Uterus (tissue), 4 donors: ENCODE measurements around the gene FBXO7. TPM values are rescaled to one million over a fixed set of nuclear protein-coding genes. Genes with fewer than 3 reads are reported as not detected.

Source experiments
- DNase-seq, 2 donors: peaks; one replicate each; pipeline ENCODE4 v3.0.0-alpha.2; 2019 to 2020
- H3K27ac ChIP-seq, 2 donors: fragments of 200-600 bp; sonication (generic); 1 replicate in 1 of 2; 2 replicates in 1 of 2; pipeline ENCODE4 v1.5.1; 2016 to 2018
- H3K27me3 ChIP-seq, 2 donors: fragments of 200-600 bp; sonication (generic); one replicate each; pipeline ENCODE4 v1.5.1; 2018 to 2019; ENCODE audit warnings: control low read depth in 1 of 2
- H3K36me3 ChIP-seq, 2 donors: fragments of 200-600 bp; sonication (generic); one replicate each; pipeline ENCODE4 v1.5.1; 2019; ENCODE audit warnings: control low read depth in 1 of 2
- H3K4me1 ChIP-seq, 2 donors: fragments of 200-600 bp; sonication (generic); one replicate each; pipeline ENCODE4 v1.5.1; 2018 to 2019; ENCODE audit warnings: control low read depth in 1 of 2
- H3K4me3 ChIP-seq, 2 donors: fragments of 200-600 bp; sonication (generic); 1 replicate in 1 of 2; 2 replicates in 1 of 2; pipeline ENCODE4 v1.5.1; 2018 to 2019; ENCODE audit warnings: mild to moderate bottlenecking in 1 of 2
- H3K9me3 ChIP-seq, 2 donors: fragments of 200-600 bp; sonication (generic); one replicate each; pipeline ENCODE4 v1.5.1; 2019; ENCODE audit warnings: control low read depth in 1 of 2
- CTCF ChIP-seq, 4 experiments: fragments of 200-600 bp in 2 of 4; fragments of 450-650 bp in 2 of 4; sonication (generic) in 2 of 4; IDR thresholded peaks; one replicate each; pipeline ENCODE4 v1.5.1; 2016 to 2019; ENCODE audit warnings: antibody characterized with exemption in 4 of 4, mild to moderate bottlenecking in 2 of 4, moderate library complexity in 1 of 4
- POLR2A ChIP-seq, 2 donors: fragments of 450-650 bp; IDR thresholded peaks; one replicate each; pipeline ENCODE4 v1.6.1; 2016; ENCODE audit warnings: antibody characterized with exemption in 2 of 2, mild to moderate bottlenecking in 1 of 2, moderate library complexity in 1 of 2
- intact Hi-C: fragments of 100-400 bp; cut with DNase I; formaldehyde crosslinking; loops from one replicate; pipeline ENCODE4 v1.15.1; 2023; ENCODE audit warnings: low total_unique reads
- total RNA-seq, 4 donors: library from RNA; depleted of rRNA in 3 of 4; stranded (reverse); fragments of >200 nt in 3 of 4; gene quantifications; one replicate each; pipeline versions ENCODE4 v1.1.0 to v1.2.4, GENCODE V29; 2014 to 2023
- donor health status: DM: yes; HTN: yes; CAD: no.

FBXO7 gene
- 10 to 100 TPM; 78.2 to 90.2 (median 80.0) TPM for total RNA-seq

- Histone ChIP-seq H3K36me3 (no peaks in the 10 kb centered on the region), H3K27ac (peak within 1 kb of the TSS; percentile 96 to 99), H3K4me1 (no peaks in the 10 kb centered on the region), H3K4me3 (peak within 1 kb of the TSS; percentile 60 to 95), H3K9me3 (no peaks in the 10 kb centered on the region), H3K27me3 (no peaks in the 10 kb centered on the region)
- peak; percentile 55 to 77 for TF ChIP-seq POLR2A (IDR thresholded peaks at IDR 0.05)
- TF ChIP-seq CTCF (IDR thresholded peaks at IDR 0.05): peak; percentile 24 to 66 (median 56)
- DNase-seq: peak; percentile 91 to 94
- intact Hi-C loops: no loop called here
Measured at GRCh38 chr22:32474635-32475467, at the start of gene FBXO7. FBXO7 (plus strand) TSS chr22:32474811; CDS start chr22:32475003, 192 bp downstream.

DNA sequence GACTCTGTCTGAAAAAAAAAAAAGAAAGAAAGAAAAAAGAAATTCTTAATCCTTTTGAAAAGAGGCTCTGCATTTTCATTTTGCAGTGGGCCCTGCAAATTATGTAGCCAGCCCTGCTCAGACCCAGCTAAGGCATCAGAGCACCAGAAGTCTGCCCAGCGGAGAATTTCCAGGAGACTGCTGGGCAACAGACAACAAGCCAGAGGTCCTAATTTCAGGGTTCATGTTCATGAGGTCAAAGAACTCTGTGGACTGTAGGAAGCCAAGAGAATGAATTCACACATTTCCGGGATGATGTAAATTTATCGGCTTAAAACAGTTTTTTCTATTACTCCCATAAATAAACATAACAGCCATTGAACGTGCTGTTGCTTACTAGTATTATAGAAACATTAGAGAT, 47.7 kb upstream of the FBXO7 start:
- H3K4me1 ChIP-seq: no peaks in the 10 kb centered on the region
- no peaks in the 10 kb centered on the region for H3K27me3 ChIP-seq
- no peaks in the 10 kb centered on the region for H3K36me3 ChIP-seq
- H3K27ac ChIP-seq: no peak overlapping the region
- H3K9me3 ChIP-seq: no peaks in the 10 kb centered on the region
- TF ChIP-seq CTCF (IDR thresholded peaks at IDR 0.05) (no peak), POLR2A (IDR thresholded peaks at IDR 0.05) (no peak)
- H3K4me3 ChIP-seq: no peak overlapping the region
- DNase-seq: no peak
- intact Hi-C loops: no loop called here

- DNase-seq: no peak
- no peak for TF ChIP-seq CTCF (IDR thresholded peaks at IDR 0.05)
- no peak for TF ChIP-seq POLR2A (IDR thresholded peaks at IDR 0.05)
- Histone ChIP-seq H3K36me3 (no peaks in the 10 kb centered on the region), H3K27ac (no peak overlapping the region), H3K4me3 (no peak overlapping the region), H3K27me3 (no peaks in the 10 kb centered on the region), H3K4me1 (no peaks in the 10 kb centered on the region), H3K9me3 (no peaks in the 10 kb centered on the region)
- intact Hi-C loops: no loop called here
Measured at GRCh38 chr22:32430352-32430751, 44.3 kb upstream of the FBXO7 start.

GRCh38 chr22:32444068-32444467, 30.5 kb upstream of the FBXO7 start:
- no peaks in the 10 kb centered on the region for H3K27me3 ChIP-seq
- no peaks in the 10 kb centered on the region for H3K4me1 ChIP-seq
- H3K4me3 ChIP-seq: no peak overlapping the region
- no peak for TF ChIP-seq POLR2A (IDR thresholded peaks at IDR 0.05)
- no peak for TF ChIP-seq CTCF (IDR thresholded peaks at IDR 0.05)
- no peak for DNase-seq
- no peaks in the 10 kb centered on the region for H3K36me3 ChIP-seq
- H3K9me3 ChIP-seq: no peaks in the 10 kb centered on the region
- no peak overlapping the region for H3K27ac ChIP-seq
- intact Hi-C loops: no loop called here

- H3K36me3 ChIP-seq: no peaks in the 10 kb centered on the region
Measured at GRCh38 chr22:32446321-32446720, 28.3 kb upstream of the FBXO7 start.

More at GRCh38 chr22:32446321-32446720, 28.3 kb upstream of the FBXO7 start:
- intact Hi-C loops: no loop called here
- H3K27ac ChIP-seq: no peak overlapping the region
- TF ChIP-seq CTCF (IDR thresholded peaks at IDR 0.05) (no peak), POLR2A (IDR thresholded peaks at IDR 0.05) (no peak)
- H3K27me3 ChIP-seq: no peaks in the 10 kb centered on the region
- H3K9me3 ChIP-seq: no peaks in the 10 kb centered on the region
- no peak overlapping the region for H3K4me3 ChIP-seq
- DNase-seq: no peak
- H3K4me1 ChIP-seq: no peaks in the 10 kb centered on the region
